GM21515 (cell line): ENCODE measurements around the gene USP5.
A peak's percentile ranks its signal among the peaks of the same experiment; 100 is the strongest.
"Not testable (repeated sequence)": the region's sequence is repeated elsewhere in the genome, so short reads cannot be mapped to it uniquely, and the experiment has no call there.

ENCODE experiments used
- ATAC-seq: cut with Tn5 transposase; IDR thresholded peaks from one replicate; pipeline ENCODE4 v1.9.1; 2021; ENCODE audit not compliant: unreplicated experiment

Gene USP5

GRCh38 chr12:6884539-6884938 lies 32.6 kb downstream of the USP5 start:
- ATAC-seq = no peak

DNA sequence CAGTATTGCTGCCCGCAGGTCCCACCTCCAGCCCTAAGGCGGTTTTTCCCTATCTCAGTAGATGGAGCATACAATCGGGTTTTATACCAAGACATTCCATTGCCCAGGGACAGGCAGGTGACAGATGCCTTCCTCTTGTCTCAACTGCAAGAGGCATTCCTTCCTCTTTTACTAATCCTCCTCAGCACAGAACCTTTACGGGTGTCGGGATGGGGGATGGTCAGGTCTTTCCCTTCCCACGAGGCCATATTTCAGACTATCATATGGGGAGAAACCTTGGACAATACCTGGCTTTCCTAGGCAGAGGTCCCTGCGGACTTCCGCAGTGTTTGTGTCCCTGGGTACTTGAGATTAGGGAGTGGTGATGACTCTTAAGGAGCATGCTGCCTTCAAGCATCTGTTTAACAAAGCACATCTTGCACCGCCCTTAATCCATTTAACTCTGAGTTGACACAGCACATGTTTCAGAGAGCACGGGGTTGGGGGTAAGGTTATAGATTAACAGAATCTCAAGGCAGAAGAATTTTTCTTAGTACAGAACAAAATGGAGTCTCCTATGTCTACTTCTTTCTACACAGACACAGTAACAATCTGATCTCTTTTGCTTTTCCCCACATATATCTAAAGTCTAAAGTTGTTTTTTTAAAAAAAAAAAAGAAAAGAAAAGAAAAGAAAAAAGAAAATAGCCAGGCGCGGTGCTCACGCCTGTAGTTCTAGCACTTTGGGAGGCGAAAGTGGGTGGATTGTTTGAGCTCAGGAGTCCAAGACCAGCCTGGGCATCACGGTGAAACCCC lies 34.5 kb downstream of the USP5 start:
- ATAC-seq = not testable (repeated sequence)

DNA sequence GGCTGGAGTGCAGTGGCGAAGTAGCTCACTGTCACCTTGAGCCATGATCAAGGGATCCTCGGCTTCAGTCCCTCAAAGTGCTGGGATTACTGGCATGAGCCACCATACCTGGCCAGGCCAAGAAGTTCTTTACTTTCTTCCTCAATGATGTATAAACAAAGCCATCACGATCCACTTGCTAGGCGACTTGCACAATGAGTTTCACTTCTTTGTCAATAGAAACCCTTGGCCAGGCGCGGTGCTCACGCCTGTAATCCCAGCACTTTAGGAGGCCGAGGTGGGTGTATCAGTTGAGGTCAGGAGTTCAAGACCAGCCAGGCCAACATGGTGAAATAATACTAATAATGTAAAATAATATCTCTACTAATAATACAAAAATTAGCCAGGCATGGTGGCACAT lies 35.5 kb downstream of the USP5 start:
- no peak for ATAC-seq

DNA sequence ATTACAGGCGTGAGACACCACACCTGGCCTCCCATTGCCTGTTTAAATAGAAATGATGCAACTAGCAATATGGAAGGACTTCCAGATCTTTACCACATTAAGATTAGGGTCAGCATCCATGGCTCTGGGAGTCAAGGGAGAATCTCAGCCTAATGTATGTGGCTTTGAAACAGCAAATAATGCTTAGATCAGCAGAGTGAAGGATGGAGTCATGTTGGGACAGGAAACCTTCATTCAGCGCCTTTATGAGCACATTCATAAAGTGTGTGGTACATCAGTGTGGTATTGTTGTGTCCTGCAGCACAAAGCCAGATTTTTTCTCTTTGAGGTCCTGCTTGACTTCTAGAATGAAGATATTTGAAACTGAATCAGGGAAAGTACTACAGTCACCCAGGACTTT lies 36.4 kb downstream of the USP5 start:
- ATAC-seq = no peak

- ATAC-seq = not testable (repeated sequence)
These were observed 36.8 kb downstream of the USP5 start for GRCh38 chr12:6888794-6889193.

- not testable (repeated sequence) for ATAC-seq
These were observed 38.0 kb downstream of the USP5 start for GRCh38 chr12:6889775-6890573.

- ATAC-seq = peak; percentile 94
These were observed 39.1 kb downstream of the USP5 start for GRCh38 chr12:6890789-6891645.

- no peak for ATAC-seq
These were observed 39.7 kb downstream of the USP5 start for GRCh38 chr12:6891646-6892001.

- ATAC-seq = not testable (repeated sequence)
These were observed 40.7 kb downstream of the USP5 start for GRCh38 chr12:6892683-6893082.

DNA sequence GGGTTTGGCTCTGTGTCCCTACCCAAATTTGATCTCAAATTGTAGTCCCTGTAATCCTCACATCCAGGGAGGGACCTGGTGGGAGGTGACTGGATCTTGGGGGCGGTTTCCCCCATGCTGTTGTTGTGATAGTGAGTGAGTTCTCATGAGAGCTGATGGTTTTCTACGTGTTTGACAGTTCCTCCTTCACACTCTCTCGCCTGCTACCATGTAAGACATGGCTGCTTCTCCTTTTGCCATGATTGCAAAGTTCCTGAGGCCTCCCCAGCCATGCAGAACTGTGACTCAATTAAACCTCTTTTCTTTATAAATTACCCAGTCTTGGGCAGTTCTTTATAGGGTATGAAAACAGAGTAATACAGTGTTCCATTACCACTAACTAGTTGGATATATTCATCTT lies 42.4 kb downstream of the USP5 start:
- ATAC-seq = no peak

GRCh38 chr12:6896846-6897435 lies 45.0 kb downstream of the USP5 start:
- no peak for ATAC-seq

- no peak for ATAC-seq
These were observed 47.5 kb downstream of the USP5 start for GRCh38 chr12:6899427-6899826.

DNA sequence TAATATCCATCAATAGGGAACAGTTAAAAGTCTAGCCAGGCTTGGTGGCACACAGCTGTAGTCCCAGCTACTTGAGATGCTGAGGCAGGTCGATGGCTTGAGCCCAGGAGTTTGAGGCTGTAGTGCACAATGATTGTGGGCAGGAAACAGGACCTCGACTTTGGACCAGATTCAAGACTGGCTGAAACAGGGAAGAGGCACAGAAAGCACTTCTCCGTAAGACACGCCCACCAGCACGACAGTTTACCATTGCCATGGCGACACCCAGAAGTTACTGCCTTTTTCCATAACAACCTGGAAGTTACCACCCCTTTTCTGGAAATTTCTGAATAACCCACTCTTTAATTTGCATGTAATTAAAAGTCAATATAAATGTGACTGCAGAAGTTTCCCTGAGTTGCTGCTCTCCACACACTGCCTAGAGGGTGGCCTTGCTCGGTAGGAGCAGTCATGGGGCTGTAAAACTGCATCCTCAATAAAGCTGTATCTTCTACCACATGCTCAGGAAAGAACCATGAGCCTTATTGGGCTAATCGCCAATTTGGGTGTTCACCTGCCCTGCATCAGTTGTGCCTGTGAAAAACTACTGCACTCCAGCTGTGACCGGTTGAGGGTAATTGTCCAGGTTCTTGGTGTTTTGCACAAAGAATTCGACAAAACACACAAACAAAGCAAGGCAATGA lies 48.0 kb downstream of the USP5 start:
- no peak for ATAC-seq

- ATAC-seq = no peak
These were observed 50.5 kb downstream of the USP5 start for GRCh38 chr12:6902448-6902847.

- no peak for ATAC-seq
These were observed 51.8 kb downstream of the USP5 start for GRCh38 chr12:6903722-6904121.

GRCh38 chr12:6904280-6905276 lies 52.6 kb downstream of the USP5 start, which contains the start of gene LRRC23:
Gene LRRC23, plus strand, starts transcription at chr12:6904822. Its CDS starts 812 bp downstream, at chr12:6905634.
- ATAC-seq = peak; percentile 92

DNA sequence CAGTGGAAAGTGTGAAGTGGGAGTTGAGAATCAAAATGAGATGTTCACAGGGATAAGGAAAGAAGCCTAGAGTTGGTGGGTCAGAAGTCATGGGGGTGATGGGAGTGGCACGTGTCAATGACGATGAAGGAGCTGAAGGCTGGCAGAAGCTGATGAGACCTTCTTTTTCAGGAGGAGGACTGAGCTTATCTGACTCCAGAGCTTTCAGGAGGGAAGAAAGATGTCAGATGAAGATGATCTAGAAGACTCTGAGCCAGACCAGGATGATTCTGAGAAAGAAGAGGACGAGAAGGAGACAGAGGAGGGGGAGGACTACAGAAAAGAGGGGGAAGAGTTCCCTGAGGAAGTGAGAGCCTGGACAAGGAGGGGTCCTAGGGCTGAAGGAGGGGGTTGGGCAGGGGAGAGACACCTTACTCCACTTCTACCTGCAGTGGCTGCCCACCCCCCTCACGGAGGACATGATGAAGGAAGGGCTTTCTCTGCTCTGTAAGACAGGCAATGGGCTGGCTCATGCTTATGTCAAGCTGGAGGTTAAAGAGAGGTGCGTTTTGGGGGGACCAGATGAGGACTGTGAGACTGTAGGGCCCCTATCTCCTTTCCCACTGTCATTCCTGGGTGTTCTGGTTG lies 53.6 kb downstream of the USP5 start:
- no peak for ATAC-seq

- not testable (repeated sequence) for ATAC-seq
These were observed 56.2 kb downstream of the USP5 start for GRCh38 chr12:6908141-6908540.
